Measurements from ENCODE around the gene MZT2A.
"Not testable (repeated sequence)": the region's sequence is repeated elsewhere in the genome, so short reads cannot be mapped to it uniquely, and the experiment has no call there.

MZT2A gene

GRCh38 chr2:131454914-131455313 is 37.3 kb downstream of the MZT2A start:
- not testable (repeated sequence) for H3K4me1 ChIP-seq (ENCODE audit: insufficient read depth, insufficient read length); H3K9me3 ChIP-seq (ENCODE audit: insufficient read depth, low read length); H3K9ac ChIP-seq (ENCODE audit: insufficient read length, low read depth); H3K4me3 ChIP-seq (ENCODE audit: insufficient read length, low read depth); H3K36me3 ChIP-seq (ENCODE audit: insufficient read depth, insufficient read length, low read length); DNase-seq (ENCODE audit: low read depth, low spot score); H3K27me3 ChIP-seq (ENCODE audit: insufficient read depth, insufficient read length)

GRCh38 chr2:131451265-131451949 is 40.8 kb downstream of the MZT2A start:
- not testable (repeated sequence) for H3K9me3 ChIP-seq (ENCODE audit: insufficient read depth, low read length); H3K4me3 ChIP-seq (ENCODE audit: insufficient read length, low read depth); H3K9ac ChIP-seq (ENCODE audit: insufficient read length, low read depth); H3K4me1 ChIP-seq (ENCODE audit: insufficient read depth, insufficient read length); H3K36me3 ChIP-seq (ENCODE audit: insufficient read depth, insufficient read length, low read length); DNase-seq (ENCODE audit: low read depth, low spot score); H3K27me3 ChIP-seq (ENCODE audit: insufficient read depth, insufficient read length)

GRCh38 chr2:131447981-131448380 is 44.2 kb downstream of the MZT2A start:
- not testable (repeated sequence) for H3K4me1 ChIP-seq (ENCODE audit: insufficient read depth, insufficient read length); H3K9ac ChIP-seq (ENCODE audit: insufficient read length, low read depth); H3K27me3 ChIP-seq (ENCODE audit: insufficient read depth, insufficient read length); DNase-seq (ENCODE audit: low read depth, low spot score); H3K4me3 ChIP-seq (ENCODE audit: insufficient read length, low read depth); H3K36me3 ChIP-seq (ENCODE audit: insufficient read depth, insufficient read length, low read length); H3K9me3 ChIP-seq (ENCODE audit: insufficient read depth, low read length)

GRCh38 chr2:131445896-131446295 is 46.3 kb downstream of the MZT2A start:
- H3K9ac ChIP-seq (ENCODE audit: insufficient read length, low read depth), result no peak overlapping the region

GRCh38 chr2:131445515-131445797 is 46.7 kb downstream of the MZT2A start:
- not testable (repeated sequence) for H3K36me3 ChIP-seq (ENCODE audit: insufficient read depth, insufficient read length, low read length); H3K9me3 ChIP-seq (ENCODE audit: insufficient read depth, low read length); H3K4me1 ChIP-seq (ENCODE audit: insufficient read depth, insufficient read length); H3K4me3 ChIP-seq (ENCODE audit: insufficient read length, low read depth); DNase-seq (ENCODE audit: low read depth, low spot score); H3K27me3 ChIP-seq (ENCODE audit: insufficient read depth, insufficient read length); H3K9ac ChIP-seq (ENCODE audit: insufficient read length, low read depth)

More at GRCh38 chr2:131445896-131446295, 46.3 kb downstream of the MZT2A start:
- Histone ChIP-seq H3K4me1 (ENCODE audit: insufficient read depth, insufficient read length) (no peaks in the 10 kb centered on the region), H3K9me3 (ENCODE audit: insufficient read depth, low read length) (no peaks in the 10 kb centered on the region), H3K4me3 (ENCODE audit: insufficient read length, low read depth) (no peak overlapping the region), H3K36me3 (ENCODE audit: insufficient read depth, insufficient read length, low read length) (no peaks in the 10 kb centered on the region), H3K27me3 (ENCODE audit: insufficient read depth, insufficient read length) (no peaks in the 10 kb centered on the region)
- TF ChIP-seq ZNF274 (IDR thresholded peaks at IDR 0.05; ENCODE audit: low read depth, low read length) (no peak), YY1 (IDR thresholded peaks at IDR 0.05; ENCODE audit: insufficient read depth, insufficient read length) (no peak), SUZ12 (IDR thresholded peaks at IDR 0.05; ENCODE audit: extremely low read depth, insufficient read depth, insufficient read length) (no peak)
- DNase-seq (ENCODE audit: low read depth, low spot score), result no peak

GRCh38 chr2:131444736-131445514 is 47.3 kb downstream of the MZT2A start:
- not testable (repeated sequence) for H3K9ac ChIP-seq (ENCODE audit: insufficient read length, low read depth); H3K9me3 ChIP-seq (ENCODE audit: insufficient read depth, low read length); H3K4me3 ChIP-seq (ENCODE audit: insufficient read length, low read depth); H3K36me3 ChIP-seq (ENCODE audit: insufficient read depth, insufficient read length, low read length); H3K4me1 ChIP-seq (ENCODE audit: insufficient read depth, insufficient read length); H3K27me3 ChIP-seq (ENCODE audit: insufficient read depth, insufficient read length); DNase-seq (ENCODE audit: low read depth, low spot score)

- H3K27me3 ChIP-seq (ENCODE audit: insufficient read depth, insufficient read length); H3K36me3 ChIP-seq (ENCODE audit: insufficient read depth, insufficient read length, low read length); H3K4me1 ChIP-seq (ENCODE audit: insufficient read depth, insufficient read length); DNase-seq (ENCODE audit: low read depth, low spot score); H3K9ac ChIP-seq (ENCODE audit: insufficient read length, low read depth); H3K4me3 ChIP-seq (ENCODE audit: insufficient read length, low read depth); H3K9me3 ChIP-seq (ENCODE audit: insufficient read depth, low read length): not testable (repeated sequence)
Measured at GRCh38 chr2:131440742-131441468, 51.3 kb downstream of the MZT2A start.
